GM19239 (cell line): ENCODE results near the gene ATAD3C.
"Not testable (repeated sequence)": the region's sequence is repeated elsewhere in the genome, so short reads cannot be mapped to it uniquely, and the experiment has no call there.

Experiments
- DNase-seq: peaks from one replicate; pipeline ENCODE4 v3.0.0; 2011; ENCODE audit warnings: low spot score; ENCODE audit not compliant: insufficient read length
- FAIRE-seq: peaks from 2 replicates; lab custom pipeline; 2011; peaks lifted over from hg19 to GRCh38; lab: Jason Lieb, UNC

Gene ATAD3C

DNA sequence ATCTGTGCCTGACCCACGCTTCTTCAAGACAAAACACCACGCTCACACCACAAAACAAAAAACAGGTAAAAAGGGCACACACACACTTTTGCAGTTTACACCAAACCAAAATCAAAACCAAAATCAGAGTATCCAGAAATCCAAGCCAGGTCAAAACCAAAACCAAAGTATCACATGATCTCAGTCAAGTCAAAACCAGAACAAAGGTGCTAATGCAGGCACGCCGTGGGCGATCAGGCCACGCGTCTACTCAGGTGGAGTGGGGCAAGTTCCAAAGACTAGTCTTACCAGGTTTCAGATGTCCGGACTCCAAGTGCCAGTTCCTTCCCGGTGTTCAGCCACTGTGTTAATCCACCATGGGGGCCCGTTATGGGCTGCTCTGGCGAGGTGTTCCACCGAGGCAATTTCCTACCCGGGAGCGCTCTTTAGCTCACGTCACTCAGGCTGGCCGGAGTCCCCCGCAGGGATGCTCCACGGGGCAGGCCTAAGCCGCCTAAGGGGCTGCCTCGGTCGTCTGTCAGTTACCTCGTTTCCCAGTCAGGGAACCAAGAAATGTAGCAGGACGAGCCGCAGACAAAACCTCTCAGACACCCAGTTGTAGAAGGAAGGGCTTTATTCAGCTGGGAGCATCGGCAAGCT lies 31.5 kb upstream of the ATAD3C start:
- FAIRE-seq, result peak; percentile 44
- DNase-seq, result peak; percentile 26

- peak; percentile 58 for DNase-seq
- peak; percentile 75 for FAIRE-seq
Observed at GRCh38 chr1:1418464-1419362, 30.8 kb upstream of the ATAD3C start.

- FAIRE-seq, result no peak
- peak; percentile 26 for DNase-seq
Observed at GRCh38 chr1:1419363-1419812, 30.1 kb upstream of the ATAD3C start.

DNA sequence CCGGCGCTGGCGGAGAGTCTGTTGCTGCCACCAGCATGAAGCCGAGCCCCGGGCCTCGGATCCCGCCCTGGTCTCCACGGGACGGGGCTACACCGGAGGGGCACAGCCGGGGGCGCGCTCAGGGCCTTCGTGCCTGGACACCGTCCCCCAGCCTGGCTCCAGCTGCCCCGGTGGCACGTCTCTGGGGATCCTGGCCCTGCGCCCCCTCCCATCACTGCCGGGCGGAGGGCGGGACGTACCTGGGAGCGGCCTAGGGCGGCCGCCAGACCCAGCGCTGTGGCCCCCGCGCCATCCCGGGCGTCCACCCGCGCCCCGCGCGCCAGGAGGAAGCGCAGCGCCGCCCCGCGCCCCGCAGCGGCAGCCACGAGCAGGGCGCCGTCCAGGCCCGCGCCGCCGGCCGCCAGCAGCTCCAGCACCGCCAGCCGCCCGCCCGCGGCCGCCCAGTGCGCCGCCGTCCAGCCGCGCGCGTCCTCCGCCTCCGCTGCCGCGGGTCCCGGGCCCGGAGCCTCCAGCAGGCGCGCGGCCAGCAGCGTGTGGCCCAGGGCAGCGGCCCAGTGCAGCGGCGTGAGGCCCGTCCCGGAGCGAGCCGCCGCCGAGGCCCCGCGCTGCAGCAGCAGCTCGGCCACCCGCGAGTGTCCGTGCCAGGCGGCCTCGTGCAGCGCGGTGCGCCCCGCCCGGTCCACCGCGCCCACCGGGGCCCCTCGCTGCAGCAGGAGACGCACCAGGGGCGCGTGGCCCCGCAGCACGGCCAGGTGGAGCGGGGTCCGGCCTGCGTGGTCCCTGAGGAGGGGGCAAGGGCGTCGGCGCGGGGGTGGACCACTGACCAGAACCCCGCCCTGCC lies 29.5 kb upstream of the ATAD3C start:
- DNase-seq, result peak; percentile 21
- FAIRE-seq, result no peak

- FAIRE-seq (no peak), DNase-seq (no peak)
Observed at GRCh38 chr1:1420654-1421141, 28.8 kb upstream of the ATAD3C start.

DNA sequence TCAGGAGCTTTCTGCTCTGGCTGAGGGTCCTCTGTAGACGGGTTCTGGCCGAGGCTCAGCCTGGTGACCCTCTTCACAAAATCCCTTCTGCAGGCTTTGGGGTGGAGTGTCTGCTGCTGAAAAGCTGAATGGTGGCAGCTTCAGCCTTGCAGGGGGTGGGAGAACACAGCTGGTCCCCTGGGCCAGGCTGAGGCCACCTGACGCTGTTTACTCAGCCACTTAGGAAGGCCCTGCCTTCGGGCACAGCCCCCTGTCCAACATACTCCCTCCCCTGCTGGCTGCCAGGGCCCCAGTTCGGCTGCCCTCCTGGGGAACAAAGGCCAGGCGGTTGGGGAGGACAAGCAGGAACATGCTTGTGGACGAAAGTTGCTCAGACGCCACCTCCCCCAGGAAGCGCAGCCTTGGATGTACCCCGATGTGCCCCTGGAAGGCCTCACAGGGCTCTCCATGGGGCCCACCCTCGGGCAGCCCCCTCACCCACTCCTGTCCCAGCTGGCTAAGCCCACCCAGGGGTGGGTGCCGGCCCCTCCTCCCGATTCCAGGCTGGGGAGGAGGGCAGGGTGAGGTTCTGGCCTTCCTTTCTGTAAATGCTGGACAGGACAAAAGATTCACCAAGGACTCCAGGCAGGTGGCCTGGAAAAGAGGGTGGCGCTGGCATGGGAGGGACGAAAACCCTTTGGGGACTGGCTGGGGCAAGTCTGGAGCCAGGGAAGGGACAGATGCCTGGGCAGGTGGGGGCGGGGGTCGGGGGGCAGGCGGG lies 28.2 kb upstream of the ATAD3C start, which contains the start of gene ANKRD65:
Gene ANKRD65 (minus strand): TSS at position 130 of the 760 bp plus-strand sequence. CDS start 271 bp downstream, outside the sequence.
- DNase-seq (no peak), FAIRE-seq (no peak)

- FAIRE-seq, result no peak
- no peak for DNase-seq
Observed at GRCh38 chr1:1421907-1422464, 27.5 kb upstream of the ATAD3C start.

DNA sequence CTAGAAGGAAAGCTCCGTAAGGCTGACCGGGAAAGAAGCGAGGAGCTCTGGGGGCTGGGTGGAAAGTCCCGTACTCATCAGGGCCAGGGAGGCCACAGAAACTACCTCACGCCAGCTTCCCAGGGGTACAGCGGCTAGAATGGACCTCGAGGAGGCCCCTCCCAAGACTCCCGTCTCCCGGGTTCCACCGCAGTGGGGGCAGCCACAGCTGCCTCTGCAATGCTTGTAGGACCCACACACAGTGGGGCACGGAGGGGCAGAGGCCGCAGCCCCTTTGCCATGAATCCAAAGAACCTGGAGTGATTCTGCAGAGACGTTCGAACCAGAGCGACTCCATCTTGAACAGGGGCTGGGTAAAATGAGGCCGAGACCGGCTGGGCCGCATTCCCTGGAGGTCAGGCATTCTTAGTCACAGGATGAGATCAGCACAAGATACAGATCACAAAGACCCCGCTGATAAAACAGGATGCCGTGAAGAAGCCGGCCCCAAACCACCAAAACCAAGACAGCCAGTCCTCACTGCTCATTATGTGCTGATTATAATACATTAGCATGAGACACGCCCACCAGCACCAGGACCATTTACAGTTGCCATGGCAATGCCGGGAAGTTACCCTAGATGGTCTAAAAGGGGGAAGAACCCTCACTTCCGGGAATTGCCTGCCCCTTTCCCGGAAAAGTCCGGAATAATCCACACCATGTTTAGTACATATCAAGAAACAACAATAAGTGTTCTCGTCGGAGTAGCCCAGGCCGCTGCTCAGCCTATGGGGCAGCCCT lies 26.8 kb upstream of the ATAD3C start:
- no peak for DNase-seq
- FAIRE-seq, result no peak

DNA sequence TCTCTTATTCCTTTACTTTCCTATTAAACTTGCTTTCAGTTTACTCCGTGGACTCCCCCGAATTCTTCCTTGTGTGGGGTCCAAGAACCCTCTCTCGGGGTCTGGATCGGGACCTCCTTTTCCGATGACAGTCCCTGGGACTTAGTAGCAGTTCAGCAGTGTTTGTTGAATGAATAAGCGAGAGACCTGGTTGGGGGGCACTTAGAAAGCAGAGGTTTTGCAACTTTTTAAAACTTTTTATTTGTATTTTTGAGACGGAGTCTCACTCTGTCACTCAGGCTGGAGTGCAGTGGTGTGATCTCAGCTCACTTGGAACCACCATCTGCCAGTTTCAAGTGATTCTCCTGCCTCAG lies 26.3 kb upstream of the ATAD3C start:
- no peak for FAIRE-seq
- DNase-seq, result no peak

GRCh38 chr1:1424707-1425106 lies 24.8 kb upstream of the ATAD3C start:
- FAIRE-seq, result no peak
- DNase-seq, result no peak

- FAIRE-seq (no peak), DNase-seq (no peak)
Observed at GRCh38 chr1:1425426-1425752, 24.1 kb upstream of the ATAD3C start.

DNA sequence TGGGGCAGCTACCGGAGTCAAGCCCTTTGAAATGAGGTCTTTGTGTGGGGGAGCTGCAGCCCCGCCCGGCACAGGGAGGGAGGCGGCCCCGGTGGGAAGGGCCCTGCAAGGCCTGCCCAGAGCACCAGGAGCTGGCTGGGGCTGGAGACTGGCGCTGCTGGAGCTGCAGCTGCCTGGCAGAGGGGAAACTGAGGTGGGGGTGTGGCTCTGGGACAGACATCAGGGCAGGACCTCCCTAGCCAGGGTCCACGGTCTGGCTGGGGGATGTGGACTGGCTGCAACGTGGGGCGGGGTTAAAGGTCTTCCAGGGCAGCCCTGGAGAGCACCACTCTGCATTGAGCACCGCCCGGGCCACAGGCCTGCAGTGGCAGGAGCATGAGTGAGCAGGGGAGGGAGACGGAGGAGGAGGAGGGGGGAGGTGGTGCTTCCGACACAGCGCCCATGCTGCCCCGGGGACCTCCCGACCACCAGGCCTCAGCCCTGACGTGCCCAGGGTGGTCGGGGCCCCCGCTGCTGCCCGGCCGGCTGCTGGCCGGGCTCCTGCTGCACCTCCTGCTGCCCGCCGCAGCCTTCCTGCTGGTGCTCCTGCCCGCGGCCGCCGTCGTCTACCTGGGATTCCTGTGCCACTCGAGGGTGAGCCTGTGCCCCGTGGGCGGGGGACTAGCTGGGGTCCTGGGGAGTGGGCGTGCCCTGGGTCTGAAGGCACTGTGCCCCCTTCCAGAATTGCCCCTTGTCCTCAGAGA lies 23.6 kb upstream of the ATAD3C start:
- FAIRE-seq (no peak), DNase-seq (no peak)

GRCh38 chr1:1426496-1427105 lies 22.9 kb upstream of the ATAD3C start:
- DNase-seq, result no peak
- FAIRE-seq, result no peak

DNA sequence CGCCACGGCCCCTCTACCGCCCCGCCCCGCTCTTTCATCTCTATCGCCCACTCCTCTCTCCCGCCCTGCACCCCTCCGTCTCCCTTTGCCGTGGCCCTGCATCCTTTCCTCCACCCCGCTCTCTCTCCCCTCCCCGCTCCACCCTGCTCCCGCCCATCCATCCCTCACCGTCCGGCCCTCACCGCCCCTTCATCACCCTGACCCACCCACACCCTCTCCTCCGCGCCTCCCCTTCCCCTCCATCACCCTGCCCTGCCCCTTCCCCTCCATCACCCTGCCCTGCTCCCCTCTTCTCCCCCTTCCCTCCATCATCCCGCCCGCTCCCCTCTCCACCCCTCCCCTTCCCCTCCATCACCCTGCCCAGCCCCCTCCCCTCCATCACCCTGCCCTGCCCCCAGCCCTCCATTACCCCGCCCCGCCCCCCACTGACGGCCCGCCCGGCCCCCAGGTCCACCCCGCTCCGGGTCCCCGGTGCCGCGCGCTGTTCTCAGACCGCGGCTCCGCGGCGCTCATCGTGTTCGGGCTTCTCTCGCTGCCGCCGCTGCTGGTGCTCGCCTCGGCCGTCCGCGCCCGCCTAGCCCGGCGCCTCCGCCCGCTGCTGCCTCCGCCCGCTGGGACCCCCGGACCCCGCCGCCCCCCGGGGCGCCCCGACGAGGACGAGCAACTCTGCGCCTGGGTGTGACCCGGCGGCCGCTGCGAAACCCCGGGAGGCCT lies 22.2 kb upstream of the ATAD3C start:
- DNase-seq (no peak), FAIRE-seq (no peak)

- no peak for DNase-seq
- FAIRE-seq, result no peak
Observed at GRCh38 chr1:1427820-1428148, 21.7 kb upstream of the ATAD3C start.

GRCh38 chr1:1428174-1428573 lies 21.3 kb upstream of the ATAD3C start:
- DNase-seq, result no peak
- FAIRE-seq, result no peak

DNA sequence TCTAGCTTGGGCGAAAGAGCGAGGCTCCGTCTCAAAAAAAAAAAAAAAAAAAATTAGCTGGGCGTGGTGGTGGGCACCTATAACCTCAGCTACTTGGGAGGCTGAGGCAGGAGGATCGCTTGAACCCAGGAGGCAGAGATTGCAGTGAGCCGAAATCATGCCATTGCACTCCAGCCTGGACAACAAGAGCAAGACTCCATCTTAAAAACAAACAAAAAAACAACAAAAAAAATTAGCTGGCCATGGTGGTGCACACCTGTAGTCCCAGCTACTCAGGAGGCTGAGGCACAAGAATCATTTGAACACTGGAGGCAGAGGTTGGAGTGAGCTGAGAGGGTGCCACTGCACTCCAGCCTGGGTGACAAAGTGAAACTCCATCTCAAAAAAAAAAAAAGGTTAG lies 20.5 kb upstream of the ATAD3C start:
- not testable (repeated sequence) for DNase-seq, FAIRE-seq
